ENCODE measurements around the gene CPAMD8.

CPAMD8 gene

GRCh38 chr19:16869331-16869972, 157.2 kb downstream of the CPAMD8 start:
- DNase-seq = no peak

- no peak for DNase-seq
These were observed 158.0 kb downstream of the CPAMD8 start for GRCh38 chr19:16868423-16869130.

- DNase-seq = no peak
These were observed 159.4 kb downstream of the CPAMD8 start for GRCh38 chr19:16867211-16867610.

- no peak for DNase-seq
These were observed 163.7 kb downstream of the CPAMD8 start for GRCh38 chr19:16862826-16863415.

GRCh38 chr19:16861834-16862233, 164.8 kb downstream of the CPAMD8 start:
- no peak for DNase-seq

GRCh38 chr19:16861011-16861410, 165.6 kb downstream of the CPAMD8 start:
- no peak for DNase-seq

- no peak for DNase-seq
These were observed 166.5 kb downstream of the CPAMD8 start for GRCh38 chr19:16860118-16860517.

- no peak for DNase-seq
These were observed 167.0 kb downstream of the CPAMD8 start for GRCh38 chr19:16859626-16860025.

- no peak for DNase-seq
These were observed 170.5 kb downstream of the CPAMD8 start for GRCh38 chr19:16856091-16856490.

GRCh38 chr19:16853066-16853465, 173.5 kb downstream of the CPAMD8 start:
- no peak for DNase-seq

- DNase-seq = no peak
These were observed 175.4 kb downstream of the CPAMD8 start for GRCh38 chr19:16851031-16851712.

GRCh38 chr19:16850133-16850532, 176.5 kb downstream of the CPAMD8 start:
- no peak for DNase-seq

- no peak for DNase-seq
These were observed 177.4 kb downstream of the CPAMD8 start for GRCh38 chr19:16849168-16849567.

GRCh38 chr19:16847430-16847829, 179.2 kb downstream of the CPAMD8 start:
- no peak for DNase-seq

GRCh38 chr19:16846901-16847300, 179.7 kb downstream of the CPAMD8 start:
- DNase-seq = no peak

Data from activated CD4-positive, alpha-beta T cell treated with anti-CD3 and anti-CD28 coated beads, Interleukin-2, amount 50 U/mL, for 16 hours (primary cell).